ENCODE results near the gene SH3TC2.

The SH3TC2 gene

GRCh38 chr5:149043641-149044040 lies 19.2 kb downstream of the SH3TC2 start:
- no peak for TF ChIP-seq CTCF (IDR thresholded peaks at IDR 0.05; ENCODE audit: extremely low read depth, insufficient read depth, missing control alignments)
- DNase-seq (ENCODE audit: low spot score) = no peak
- in situ Hi-C loops (cut with MboI; ENCODE audit: low pct_unique_long_range_greater_than_20kb, low sequenced_read_pairs, unreplicated experiment) = no loop called here

- no peak for TF ChIP-seq CTCF (IDR thresholded peaks at IDR 0.05; ENCODE audit: extremely low read depth, insufficient read depth, missing control alignments)
- in situ Hi-C loops (cut with MboI; ENCODE audit: low pct_unique_long_range_greater_than_20kb, low sequenced_read_pairs, unreplicated experiment) = no loop called here
- no peak for DNase-seq (ENCODE audit: low spot score)
Measured at GRCh38 chr5:149042865-149043264, 20.0 kb downstream of the SH3TC2 start.

- DNase-seq (ENCODE audit: low spot score) = no peak
- in situ Hi-C loops (cut with MboI; ENCODE audit: low pct_unique_long_range_greater_than_20kb, low sequenced_read_pairs, unreplicated experiment) = no loop called here
- no peak for TF ChIP-seq CTCF (IDR thresholded peaks at IDR 0.05; ENCODE audit: extremely low read depth, insufficient read depth, missing control alignments)
Measured at GRCh38 chr5:149041242-149041641, 21.6 kb downstream of the SH3TC2 start.

- no peak for DNase-seq (ENCODE audit: low spot score)
- in situ Hi-C loops (cut with MboI; ENCODE audit: low pct_unique_long_range_greater_than_20kb, low sequenced_read_pairs, unreplicated experiment) = no loop called here
- TF ChIP-seq CTCF (IDR thresholded peaks at IDR 0.05; ENCODE audit: extremely low read depth, insufficient read depth, missing control alignments) = no peak
Measured at GRCh38 chr5:149040421-149040820, 22.4 kb downstream of the SH3TC2 start.

GRCh38 chr5:149039506-149039905 lies 23.4 kb downstream of the SH3TC2 start:
- in situ Hi-C loops (cut with MboI; ENCODE audit: low pct_unique_long_range_greater_than_20kb, low sequenced_read_pairs, unreplicated experiment) = no loop called here
- DNase-seq (ENCODE audit: low spot score) = no peak

GRCh38 chr5:149038336-149039080 lies 24.4 kb downstream of the SH3TC2 start:
- no peak for DNase-seq (ENCODE audit: low spot score)
- TF ChIP-seq CTCF (IDR thresholded peaks at IDR 0.05; ENCODE audit: extremely low read depth, insufficient read depth, missing control alignments) = no peak
- in situ Hi-C loops (cut with MboI; ENCODE audit: low pct_unique_long_range_greater_than_20kb, low sequenced_read_pairs, unreplicated experiment) = no loop called here

More at GRCh38 chr5:149039506-149039905, 23.4 kb downstream of the SH3TC2 start:
- TF ChIP-seq CTCF (IDR thresholded peaks at IDR 0.05; ENCODE audit: extremely low read depth, insufficient read depth, missing control alignments) = no peak
